ENCODE measurements around the gene A3GALT2.

- TF ChIP-seq CTCF (conservative IDR thresholded peaks at IDR 0.05; ENCODE audit: low read length) (no peak), EZH2phosphoT487 (IDR thresholded peaks at IDR 0.05; ENCODE audit: borderline replicate concordance, low read depth, low read length) (no peak)
Measured at GRCh38 chr1:33346927-33347649, 26.2 kb upstream of the A3GALT2 start.
